HepG2 (cell line): ENCODE results near the gene DGCR6L. TPM values are rescaled to one million over a fixed set of nuclear protein-coding genes. Genes with fewer than 3 reads are reported as not detected.

Source experiments
- ATAC-seq: fragments of 200-7000 bp; cut with Tn5 transposase; 3 replicates; pipeline ENCODE4 v1.9.1; 2020; ENCODE audit warnings: mild to moderate bottlenecking, moderate library complexity
- BruUV-seq: library from RNA; stranded (reverse); fragments of 400-500 nt; replicated peaks from 2 replicates; lab custom pipeline; 2021; lab: Mats Ljungman, UMichigan
- CTCF ChIA-PET: fragments of 300-600 bp; formaldehyde crosslinking; extraction: SDS; loops from one replicate; lab custom pipeline; 2021; ENCODE audit warnings: low total read pairs, inconsistent platforms, low intra/inter-chr PET ratio; lab: Yijun Ruan, JAX
- POLR2A ChIA-PET: fragments of 350-600 bp; sonication (Branson Sonifier 250); formaldehyde crosslinking; loops from one replicate; lab custom pipeline; 2020; ENCODE audit warnings: antibody characterized with exemption, inconsistent platforms; lab: Yijun Ruan, JAX
- DNase-seq: peaks from one replicate; pipeline ENCODE4 v3.0.0-alpha.2; 2015; ENCODE audit warnings: low spot score
- FAIRE-seq: peaks from 3 replicates; lab custom pipeline; 2011; peaks lifted over from hg19 to GRCh38; lab: Jason Lieb, UNC
- H2AFZ ChIP-seq: one replicate; pipeline ENCODE4 v1.6.1; 2011; ENCODE audit warnings: low read length, inconsistent platforms
- H3K27ac ChIP-seq: fragments of 300-600 bp; 3 replicates; pipeline ENCODE4 v1.8.0; 2011; ENCODE audit warnings: mixed run types, mild to moderate bottlenecking, mixed read lengths, low read length, inconsistent platforms; ENCODE audit not compliant: insufficient read depth; ENCODE audit errors: extremely low read length
- H3K27me3 ChIP-seq, 2 experiments: fragments of 200-600 bp in 1 of 2; 2 replicates in 1 of 2; 3 replicates in 1 of 2; pipeline versions ENCODE4 v1.6.0 to v1.8.0; 2011; ENCODE audit warnings: low read length in 2 of 2, mild to moderate bottlenecking in 2 of 2, moderate library complexity in 2 of 2, inconsistent platforms in 1 of 2; ENCODE audit not compliant: insufficient read depth in 2 of 2, control insufficient read depth in 1 of 2
- H3K36me3 ChIP-seq, 2 experiments: fragments of 200-600 bp in 1 of 2; replicated peaks in 1 of 2; 2 replicates in 1 of 2; 3 replicates in 1 of 2; pipeline versions ENCODE4 v1.5.1 to v1.8.0; 2011; ENCODE audit warnings: low read length in 2 of 2, inconsistent platforms in 1 of 2; ENCODE audit not compliant: insufficient read depth in 2 of 2, control insufficient read depth in 1 of 2
- H3K4me1 ChIP-seq: 2 replicates; pipeline ENCODE4 v1.5.1; 2012; ENCODE audit warnings: low read length, inconsistent platforms; ENCODE audit not compliant: insufficient read depth
- H3K4me2 ChIP-seq: 2 replicates; pipeline ENCODE4 v1.6.0; 2011; ENCODE audit warnings: low read depth, low read length, inconsistent platforms
- H3K4me3 ChIP-seq, 3 experiments: fragments of 200-600 bp in 1 of 3; sonication (generic), shearing (Covaris generic) in 1 of 3; replicated peaks in 1 of 3; 2 replicates each; pipeline ENCODE4 v1.5.1; 2011 to 2016; ENCODE audit warnings: low read length in 3 of 3, inconsistent platforms in 2 of 3, low read depth in 2 of 3, mild to moderate bottlenecking in 2 of 3, control low read depth in 1 of 3, mixed read lengths in 1 of 3; ENCODE audit not compliant: insufficient read depth in 1 of 3
- H3K79me2 ChIP-seq: one replicate; pipeline ENCODE4 v1.6.1; 2011; ENCODE audit warnings: low read length, inconsistent platforms; ENCODE audit not compliant: insufficient read depth
- H3K9ac ChIP-seq: 2 replicates; pipeline ENCODE4 v1.6.0; 2011; ENCODE audit warnings: mild to moderate bottlenecking, low read depth, low read length, inconsistent platforms; ENCODE audit not compliant: insufficient read depth
- H3K9me3 ChIP-seq: 2 replicates; pipeline ENCODE4 v1.5.1; 2012; ENCODE audit warnings: mild to moderate bottlenecking, low read length
- H4K20me1 ChIP-seq: 2 replicates; pipeline ENCODE4 v1.6.0; 2011; ENCODE audit warnings: inconsistent platforms, mild to moderate bottlenecking, low read length, moderate library complexity; ENCODE audit not compliant: insufficient read depth
- ATAD3A ChIP-seq: sonication (generic); formaldehyde crosslinking; IDR thresholded peaks from 2 replicates; pipeline ENCODE4 v1.4.0; 2020; ENCODE audit warnings: missing genetic modification reagents
- ELF3 ChIP-seq: IDR thresholded peaks from 2 replicates; pipeline ENCODE4 v1.6.1; 2016; ENCODE audit warnings: missing genetic modification reagents, missing compliant biosample characterization
- GFI1 ChIP-seq: sonication (generic); formaldehyde crosslinking; IDR thresholded peaks from 2 replicates; pipeline ENCODE4 v1.5.0; 2020; ENCODE audit warnings: missing genetic modification reagents, mild to moderate bottlenecking, borderline replicate concordance
- IKZF1 ChIP-seq: fragments of 450-650 bp; IDR thresholded peaks from 2 replicates; pipeline ENCODE4 v1.7.1; 2016
- KAT2B ChIP-seq: fragments of 150-350 bp; IDR thresholded peaks from 2 replicates; pipeline ENCODE4 v1.6.1; 2014; ENCODE audit warnings: low read depth, low read length, borderline replicate concordance
- KDM1A ChIP-seq: IDR thresholded peaks from 2 replicates; pipeline ENCODE4 v1.6.1; 2016; ENCODE audit warnings: missing compliant biosample characterization
- SMARCE1 ChIP-seq: fragments of 450-650 bp; IDR thresholded peaks from 2 replicates; pipeline ENCODE4 v1.6.1; 2017; ENCODE audit warnings: borderline replicate concordance
- SP2 ChIP-seq: sonication (generic); formaldehyde crosslinking; IDR thresholded peaks from 2 replicates; pipeline ENCODE4 v1.5.1; 2020; ENCODE audit warnings: mild to moderate bottlenecking, missing genetic modification reagents
- SP5 ChIP-seq: IDR thresholded peaks from 2 replicates; pipeline ENCODE4 v1.6.1; 2016; ENCODE audit warnings: low read depth, borderline replicate concordance
- ZFP36 ChIP-seq: fragments of 150-350 bp; IDR thresholded peaks from 2 replicates; pipeline ENCODE4 v1.6.1; 2018; ENCODE audit warnings: borderline replicate concordance, low read length, low read depth; ENCODE audit not compliant: partially characterized antibody
- ZMAT3 ChIP-seq: sonication (generic); formaldehyde crosslinking; conservative IDR thresholded peaks from 2 replicates; pipeline ENCODE4 v1.7.0; 2021; ENCODE audit warnings: missing genetic modification reagents
- ZNF18 ChIP-seq: sonication (generic); formaldehyde crosslinking; IDR thresholded peaks from 2 replicates; pipeline ENCODE4 v1.8.0; 2022; ENCODE audit warnings: mild to moderate bottlenecking, missing genetic modification reagents; ENCODE audit not compliant: insufficient replicate concordance
- ZNF256 ChIP-seq: sonication (generic); formaldehyde crosslinking; conservative IDR thresholded peaks from 2 replicates; pipeline ENCODE4 v1.4.0; 2020; ENCODE audit warnings: missing genetic modification reagents
- ZNF30 ChIP-seq: sonication (generic); formaldehyde crosslinking; IDR thresholded peaks from 2 replicates; pipeline ENCODE4 v1.5.0; 2020; ENCODE audit warnings: mild to moderate bottlenecking, missing genetic modification reagents
- ZNF703 ChIP-seq: sonication (generic); formaldehyde crosslinking; IDR thresholded peaks from 2 replicates; pipeline ENCODE4 v1.5.1; 2020; ENCODE audit warnings: missing genetic modification reagents, mild to moderate bottlenecking, moderate library complexity, borderline replicate concordance
- ZNF83 ChIP-seq: sonication (generic); formaldehyde crosslinking; IDR thresholded peaks from 2 replicates; pipeline ENCODE4 v1.4.0; 2020; ENCODE audit warnings: missing genetic modification reagents, mild to moderate bottlenecking, borderline replicate concordance
- ZSCAN30 ChIP-seq: sonication (generic); formaldehyde crosslinking; IDR thresholded peaks from 2 replicates; pipeline ENCODE4 v1.5.0; 2020; ENCODE audit warnings: mild to moderate bottlenecking, missing genetic modification reagents
- ZSCAN9 ChIP-seq: IDR thresholded peaks from 2 replicates; pipeline ENCODE4 v1.6.1; 2016; ENCODE audit warnings: borderline replicate concordance
- WGBS: methylation state at CpG from one replicate; pipeline ENCODE4 v1.1.6; 2017; ENCODE audit warnings: low lambda C conversion rate; 5-methylcytosine and 5-hydroxymethylcytosine counted together
- in situ Hi-C: cut with HindIII; loops from 2 replicates; pipeline ENCODE4 v1.10.0; 2017; ENCODE audit warnings: low pct_unique_long_range_greater_than_20kb; ENCODE audit not compliant: extremely low pct_ligation_motif_present
- intact Hi-C: fragments of 100-400 bp; cut with micrococcal nuclease; formaldehyde crosslinking; loops from one replicate; pipeline ENCODE4 v1.10.0; 2022; ENCODE audit not compliant: unreplicated experiment
- polyA plus RNA-seq, 8 experiments: library from polyadenylated mRNA; depleted of rRNA in 3 of 8; stranded (reverse) in 7 of 8; unstranded in 1 of 8; fragments of >200 nt; fragmentation: Illumina TruSeq in 4 of 8; extraction: Trizol in 4 of 8; gene quantifications; 2 replicates each; pipeline versions ENCODE4 v1.2.1 to v1.2.3, GENCODE V29; 2011 to 2016; ENCODE audit warnings: low read depth in 4 of 8, missing spikeins in 1 of 8, mixed read lengths in 1 of 8; ENCODE audit not compliant: insufficient read depth in 1 of 8
- total RNA-seq, 5 experiments: library from RNA; depleted of rRNA; stranded (reverse); fragments of >200 nt; fragmentation: Illumina TruSeq; extraction: Trizol; gene quantifications; 2 replicates each; pipeline ENCODE4 v1.2.3, GENCODE V29; 2016; ENCODE audit warnings: low read depth in 1 of 5
- TF ChIP-seq, protein P1 (sequence below): sonication (generic); formaldehyde crosslinking; IDR thresholded peaks from 2 replicates; pipeline ENCODE4 v1.4.0; 2020; ENCODE audit warnings: missing genetic modification reagents

The DGCR6L gene
- total and polyA plus RNA-seq, 2 of the 13 experiments (the other 11 are each of a cell fraction or from before 2014, with no cell fraction given), result 17.5 to 35.3 TPM

DNA sequence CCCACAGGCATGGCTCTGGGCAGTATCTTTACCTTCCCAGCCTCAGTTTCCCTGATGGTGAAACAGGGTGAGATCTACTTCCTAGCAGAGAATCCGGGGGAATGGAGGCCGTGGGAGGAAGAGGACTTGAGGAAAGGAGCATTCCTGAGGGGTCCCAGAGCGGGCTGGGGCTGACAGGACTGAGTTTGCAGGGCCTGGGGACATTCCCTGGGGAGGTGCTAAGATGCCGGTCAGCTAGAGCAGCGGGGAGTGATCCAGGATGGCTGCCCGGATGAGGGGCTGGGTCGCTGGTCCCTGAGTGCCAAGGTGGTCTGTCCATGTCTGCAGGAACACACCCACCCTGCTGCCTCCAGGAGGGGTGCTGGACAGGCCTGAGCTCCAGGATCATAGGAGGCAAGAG lies 43.4 kb downstream of the DGCR6L start:
- intact Hi-C loops, result no loop called here
- no peak for ATAC-seq
- Histone ChIP-seq H3K27me3 (peaks cover 4 to 51% of the 10 kb centered on the region in 2 experiments; a peak in 4 of 5 replicates), H3K9me3 (no peaks in the 10 kb centered on the region), H3K79me2 (no peaks in the 10 kb centered on the region), H4K20me1 (no peaks in the 10 kb centered on the region), H3K4me1 (no peaks in the 10 kb centered on the region), H3K36me3 (no peaks in the 10 kb centered on the region), H3K4me3 (no peak overlapping the region), H2AFZ (no peak overlapping the region), H3K27ac (no peak overlapping the region), H3K4me2 (no peak overlapping the region), H3K9ac (no peak overlapping the region)
- 2% methylated on average over 4 of the region's 7 CpGs for WGBS
- BruUV-seq, result no TSS peak
- TF ChIP-seq ZSCAN9 (no peak), ZFP36 (no peak), ZNF256 (no peak), SP2 (no peak), KDM1A (CRISPR knock-in tag) (no peak), ZMAT3 (no peak), ZNF83 (CRISPR knock-in tag) (no peak), ZNF30 (no peak), ZSCAN30 (CRISPR knock-in tag) (no peak), SMARCE1 (no peak), GFI1 (CRISPR knock-in tag) (no peak), ELF3 (CRISPR knock-in tag) (no peak)
- POLR2A ChIA-PET, result no interaction called here
- FAIRE-seq, result no peak
- in situ Hi-C loops, result loop anchor here (25.0 kb wide), 1 partner anchor 1314 kb away; no protein-coding TSS in a partner anchor
- no peak for DNase-seq
- CTCF ChIA-PET, result no interaction called here

GRCh38 chr22:20275836-20276235 lies 44.0 kb downstream of the DGCR6L start:
- in situ Hi-C loops, result loop anchor here (25.0 kb wide), 1 partner anchor 1314 kb away; no protein-coding TSS in a partner anchor
- CTCF ChIA-PET, result no interaction called here

More at GRCh38 chr22:20275836-20276235, 44.0 kb downstream of the DGCR6L start:
- no peak for FAIRE-seq
- Histone ChIP-seq H3K36me3 (no peaks in the 10 kb centered on the region), H4K20me1 (no peaks in the 10 kb centered on the region), H3K4me1 (no peaks in the 10 kb centered on the region), H3K79me2 (no peaks in the 10 kb centered on the region), H3K27ac (no peak overlapping the region), H3K4me3 (no peak overlapping the region), H3K4me2 (no peak overlapping the region), H3K9ac (no peak overlapping the region), H3K9me3 (no peaks in the 10 kb centered on the region), H2AFZ (no peak overlapping the region), H3K27me3 (peaks cover 8 to 53% of the 10 kb centered on the region in 2 experiments; a peak in 4 of 5 replicates)
- 43% methylated on average over 13 of the region's 13 CpGs for WGBS
- no peak for DNase-seq
- no peak for ATAC-seq
- intact Hi-C loops, result no loop called here
- BruUV-seq, result no TSS peak
- TF ChIP-seq ZNF703 (CRISPR knock-in tag) (no peak), KAT2B (no peak), ZNF18 (CRISPR knock-in tag) (no peak), ATAD3A (CRISPR knock-in tag) (no peak), SP5 (CRISPR knock-in tag) (no peak), IKZF1 (no peak)
- TF ChIP-seq, protein P1, sequence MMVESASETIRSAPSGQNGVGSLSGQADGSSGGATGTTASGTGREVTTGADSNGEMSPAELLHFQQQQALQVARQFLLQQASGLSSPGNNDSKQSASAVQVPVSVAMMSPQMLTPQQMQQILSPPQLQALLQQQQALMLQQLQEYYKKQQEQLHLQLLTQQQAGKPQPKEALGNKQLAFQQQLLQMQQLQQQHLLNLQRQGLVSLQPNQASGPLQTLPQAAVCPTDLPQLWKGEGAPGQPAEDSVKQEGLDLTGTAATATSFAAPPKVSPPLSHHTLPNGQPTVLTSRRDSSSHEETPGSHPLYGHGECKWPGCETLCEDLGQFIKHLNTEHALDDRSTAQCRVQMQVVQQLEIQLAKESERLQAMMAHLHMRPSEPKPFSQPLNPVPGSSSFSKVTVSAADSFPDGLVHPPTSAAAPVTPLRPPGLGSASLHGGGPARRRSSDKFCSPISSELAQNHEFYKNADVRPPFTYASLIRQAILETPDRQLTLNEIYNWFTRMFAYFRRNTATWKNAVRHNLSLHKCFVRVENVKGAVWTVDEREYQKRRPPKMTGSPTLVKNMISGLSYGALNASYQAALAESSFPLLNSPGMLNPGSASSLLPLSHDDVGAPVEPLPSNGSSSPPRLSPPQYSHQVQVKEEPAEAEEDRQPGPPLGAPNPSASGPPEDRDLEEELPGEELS (CRISPR knock-in tag), result no peak
- POLR2A ChIA-PET, result no interaction called here
